OCI-LY3 (cell line): ENCODE data around the gene LBP.

Source experiments
- EZH2phosphoT487 ChIP-seq: fragments of 200-600 bp; shearing (Covaris generic); IDR thresholded peaks from 2 replicates; pipeline ENCODE4 v1.6.1; 2018; ENCODE audit warnings: antibody characterized with exemption, mixed run types, low read depth
- TF ChIP-seq, protein P1 (sequence below): fragments of 200-600, 300-600 bp; sonication (generic); IDR thresholded peaks from 2 replicates; pipeline ENCODE4 v1.5.1; 2014; ENCODE audit warnings: antibody characterized with exemption, low read length, low read depth

DNA sequence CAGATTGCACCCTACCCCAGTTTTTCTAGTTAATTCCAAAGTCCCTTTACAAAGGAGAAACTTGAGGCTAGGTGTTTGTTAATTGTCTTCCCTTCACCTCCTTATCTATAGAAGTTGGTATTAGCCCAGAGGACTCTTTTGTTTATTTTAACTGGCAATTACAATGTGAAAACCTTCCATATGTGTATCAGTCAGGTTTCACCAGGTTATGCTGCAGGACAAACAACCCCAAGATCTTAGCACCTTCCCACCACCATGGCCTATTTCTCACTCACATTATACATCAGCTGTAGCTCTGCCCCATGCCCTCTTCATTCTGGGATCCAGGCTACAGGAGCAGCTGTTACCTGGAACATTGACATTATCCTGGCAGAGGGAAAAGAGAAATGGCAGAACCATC lies 57.7 kb downstream of the LBP start:
- TF ChIP-seq, protein P1, sequence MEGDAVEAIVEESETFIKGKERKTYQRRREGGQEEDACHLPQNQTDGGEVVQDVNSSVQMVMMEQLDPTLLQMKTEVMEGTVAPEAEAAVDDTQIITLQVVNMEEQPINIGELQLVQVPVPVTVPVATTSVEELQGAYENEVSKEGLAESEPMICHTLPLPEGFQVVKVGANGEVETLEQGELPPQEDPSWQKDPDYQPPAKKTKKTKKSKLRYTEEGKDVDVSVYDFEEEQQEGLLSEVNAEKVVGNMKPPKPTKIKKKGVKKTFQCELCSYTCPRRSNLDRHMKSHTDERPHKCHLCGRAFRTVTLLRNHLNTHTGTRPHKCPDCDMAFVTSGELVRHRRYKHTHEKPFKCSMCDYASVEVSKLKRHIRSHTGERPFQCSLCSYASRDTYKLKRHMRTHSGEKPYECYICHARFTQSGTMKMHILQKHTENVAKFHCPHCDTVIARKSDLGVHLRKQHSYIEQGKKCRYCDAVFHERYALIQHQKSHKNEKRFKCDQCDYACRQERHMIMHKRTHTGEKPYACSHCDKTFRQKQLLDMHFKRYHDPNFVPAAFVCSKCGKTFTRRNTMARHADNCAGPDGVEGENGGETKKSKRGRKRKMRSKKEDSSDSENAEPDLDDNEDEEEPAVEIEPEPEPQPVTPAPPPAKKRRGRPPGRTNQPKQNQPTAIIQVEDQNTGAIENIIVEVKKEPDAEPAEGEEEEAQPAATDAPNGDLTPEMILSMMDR = no peak
- TF ChIP-seq EZH2phosphoT487 = no peak
